HS-5 (cell line): ENCODE data around the gene TEX14.
"Not testable (repeated sequence)": the region's sequence is repeated elsewhere in the genome, so short reads cannot be mapped to it uniquely, and the experiment has no call there.

Source experiments
- DNase-seq: peaks from one replicate; pipeline ENCODE4 v3.0.0-alpha.2; 2012; ENCODE audit warnings: low read depth

Gene TEX14

DNA sequence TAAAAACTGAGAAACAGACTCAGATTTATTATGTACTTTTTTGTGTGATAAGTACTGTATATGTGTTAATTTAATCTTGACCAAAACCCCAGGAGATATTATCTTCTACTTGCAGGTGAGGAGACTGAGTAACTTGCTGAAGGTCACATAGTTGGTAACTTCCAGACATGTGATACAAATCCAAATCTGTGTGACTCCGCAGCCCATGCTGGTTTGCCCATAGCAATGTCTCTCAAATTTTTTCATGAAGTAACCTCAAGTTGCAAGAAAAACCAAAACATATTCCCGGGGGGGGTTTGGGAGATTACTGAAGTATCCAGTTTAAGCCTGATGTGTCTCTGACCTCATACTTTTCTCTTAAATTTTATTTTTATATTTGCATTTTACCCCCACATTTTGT, 3.3 kb downstream of the TEX14 start:
- DNase-seq, result no peak

DNA sequence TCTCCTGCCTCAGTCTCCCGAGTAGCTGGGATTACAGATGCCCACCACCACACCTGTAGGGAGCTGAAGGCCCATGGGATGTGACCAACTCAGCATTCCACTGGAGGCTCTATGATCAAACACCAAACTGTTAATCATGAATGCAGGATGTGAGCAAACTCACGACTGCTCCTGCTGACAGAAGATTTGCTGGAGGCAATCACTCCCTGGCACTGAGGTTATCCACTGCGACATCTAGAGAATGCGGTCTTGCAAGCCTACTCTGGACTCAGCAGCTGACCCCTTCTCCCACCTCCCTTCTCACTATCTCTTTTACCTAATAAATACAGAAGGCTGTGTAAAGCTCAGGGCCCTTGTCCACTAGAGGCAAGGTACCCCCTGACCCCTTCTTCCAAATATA, 4.9 kb downstream of the TEX14 start:
- no peak for DNase-seq

DNA sequence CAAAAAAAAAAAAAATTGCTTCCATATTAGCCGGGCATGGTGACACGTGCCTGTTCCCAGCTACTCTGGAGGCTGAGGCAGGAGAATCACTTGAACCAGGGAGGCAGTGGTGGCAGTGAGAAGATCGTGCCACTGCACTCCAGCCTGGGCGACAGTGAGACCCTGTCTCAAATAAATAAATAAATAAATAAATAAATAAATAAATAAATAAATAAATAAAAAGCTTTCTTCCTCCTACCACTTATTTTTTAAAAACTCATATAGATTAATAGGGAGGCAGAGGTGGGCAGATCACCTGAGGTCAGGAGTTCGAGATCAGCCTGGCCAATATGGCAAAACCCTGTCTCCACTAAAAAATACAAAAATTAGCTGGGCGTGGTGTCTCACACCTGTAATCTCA, 7.4 kb downstream of the TEX14 start:
- DNase-seq, result not testable (repeated sequence)

DNA sequence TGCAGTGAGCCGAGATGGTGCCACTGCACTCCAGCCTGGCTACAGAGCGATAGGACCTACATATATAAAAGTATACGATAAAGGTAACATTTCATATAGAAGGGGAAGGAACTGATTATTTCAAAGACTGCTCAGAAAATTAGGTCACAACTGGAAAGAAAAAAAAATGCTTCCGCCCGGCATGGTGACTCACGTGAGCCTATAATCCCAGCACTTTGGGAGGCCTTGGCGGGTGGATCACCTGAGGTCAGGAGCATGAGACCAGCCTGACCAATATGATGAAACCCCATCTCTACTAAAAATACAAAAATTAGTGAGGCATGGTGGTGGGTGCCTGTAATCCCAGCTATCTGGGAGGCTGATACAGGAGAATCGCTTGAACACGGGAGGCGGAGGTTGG, 7.8 kb downstream of the TEX14 start:
- no peak for DNase-seq

DNA sequence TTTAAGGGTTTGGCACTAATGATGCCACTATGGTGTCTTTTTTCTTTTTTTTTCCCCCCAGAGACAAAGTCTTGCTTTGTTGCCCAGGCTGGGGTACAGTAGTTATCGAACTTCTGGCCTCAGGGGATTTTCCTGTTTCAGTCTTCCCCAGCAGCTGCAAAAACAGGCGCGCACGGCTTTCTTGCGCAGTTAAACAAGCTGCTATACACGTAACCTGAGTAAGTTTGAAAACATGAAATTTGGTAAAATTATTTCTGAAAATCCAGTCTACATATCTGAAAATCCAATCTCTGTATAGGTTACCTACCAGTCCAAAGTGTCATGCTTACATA, 11.8 kb downstream of the TEX14 start:
- no peak for DNase-seq

DNA sequence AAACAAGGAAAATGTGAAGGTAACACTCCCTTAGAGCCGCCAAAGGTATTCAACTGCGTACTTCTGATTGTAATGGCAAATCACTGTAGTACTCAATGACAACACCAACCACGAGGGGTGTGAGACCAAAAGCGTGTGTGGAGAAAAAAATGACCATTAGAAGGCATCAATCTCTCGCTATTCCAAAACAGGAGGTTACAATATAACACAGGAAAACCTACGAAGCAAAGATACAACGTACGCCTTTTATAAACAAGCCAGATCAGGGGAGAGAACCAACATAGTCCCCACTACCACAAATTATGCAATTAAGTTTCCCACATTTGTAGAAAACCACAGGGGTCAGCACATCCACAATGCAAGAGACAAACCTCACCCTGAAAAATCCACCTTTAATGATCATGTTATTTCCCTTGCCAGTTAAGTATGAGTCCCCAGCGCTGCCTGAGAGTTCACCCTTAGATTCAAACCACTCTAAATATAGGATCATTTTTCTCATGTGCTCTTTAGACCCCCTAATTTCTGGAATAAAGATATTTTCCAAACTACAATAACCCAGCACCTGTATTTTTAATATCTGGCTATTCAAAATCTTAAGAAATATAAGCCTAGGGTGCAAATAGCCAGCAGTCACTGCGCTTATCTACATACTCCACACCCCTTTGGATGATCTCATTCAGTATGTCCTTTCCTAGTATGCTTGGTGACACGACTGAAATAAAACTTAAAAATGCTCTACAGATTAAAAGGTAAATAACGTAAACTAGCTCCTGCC, 12.4 kb downstream of the TEX14 start:
- no peak for DNase-seq

DNA sequence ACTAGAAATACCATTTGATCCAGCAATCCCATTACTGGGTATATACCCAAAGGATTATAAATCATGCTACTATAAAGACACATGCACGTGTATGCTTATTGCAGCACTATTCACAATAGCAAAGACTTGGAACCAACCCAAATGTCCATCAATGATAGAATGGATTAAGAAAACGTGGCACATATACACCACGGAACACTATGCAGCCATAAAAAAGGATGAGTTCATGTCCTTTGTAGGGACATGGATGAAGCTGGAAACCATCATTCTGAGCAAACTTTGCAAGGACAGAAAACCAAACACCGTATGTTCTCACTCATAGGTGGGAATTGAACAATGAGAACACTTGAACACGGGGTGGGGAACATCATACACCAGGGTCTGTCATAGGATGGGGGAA, 13.6 kb downstream of the TEX14 start:
- DNase-seq, result not testable (repeated sequence)

DNA sequence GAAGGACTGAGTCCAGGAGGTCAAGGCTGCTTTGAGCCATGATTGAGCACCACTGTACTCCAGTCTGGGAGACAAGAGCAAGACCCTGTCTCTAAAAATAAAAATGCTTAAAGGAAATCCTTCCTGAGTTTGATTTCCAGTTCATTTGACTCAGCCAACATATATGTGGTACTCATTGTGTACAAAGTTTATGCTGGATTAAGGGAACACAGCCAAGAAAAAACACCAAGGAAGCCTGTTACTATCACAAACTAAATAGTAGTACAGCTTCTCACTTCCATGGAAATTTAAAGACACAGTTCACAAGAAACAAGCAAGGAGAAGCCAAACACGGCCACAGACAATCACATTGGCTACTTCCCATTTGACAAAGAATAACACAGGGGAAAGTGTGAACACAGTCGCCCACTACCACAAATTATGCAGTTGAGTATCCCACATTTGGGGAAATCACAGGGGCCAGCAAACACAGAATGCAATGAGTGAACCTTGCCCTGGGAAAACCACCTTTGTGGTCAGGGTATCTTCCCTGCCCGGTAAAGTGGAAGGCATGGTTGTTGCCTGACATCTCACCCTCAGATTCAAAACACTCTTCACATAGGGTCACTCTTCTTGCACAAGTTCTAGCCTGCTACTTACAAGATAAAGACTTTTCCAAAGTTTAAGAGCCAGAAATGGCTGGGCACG, 14.5 kb downstream of the TEX14 start:
- DNase-seq, result no peak

DNA sequence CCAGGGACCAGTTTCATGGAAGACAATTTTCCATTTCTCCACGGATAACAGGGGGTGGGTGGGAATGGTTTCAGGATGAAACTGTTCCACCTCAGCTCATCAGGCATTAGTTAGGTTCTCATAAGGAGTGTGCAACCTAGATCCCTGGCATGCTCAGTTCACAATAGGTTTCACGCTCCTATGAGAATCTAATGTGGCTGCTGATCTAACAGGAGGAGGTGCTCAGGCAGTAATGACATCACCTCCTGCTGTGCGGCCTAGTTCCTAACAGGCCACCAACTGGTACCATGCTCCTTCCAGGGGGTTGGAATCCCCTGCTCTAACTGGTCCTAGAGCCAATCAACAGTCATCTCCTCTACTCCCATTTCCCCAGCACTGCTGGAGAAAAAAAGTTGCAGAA, 19.9 kb downstream of the TEX14 start:
- no peak for DNase-seq

DNA sequence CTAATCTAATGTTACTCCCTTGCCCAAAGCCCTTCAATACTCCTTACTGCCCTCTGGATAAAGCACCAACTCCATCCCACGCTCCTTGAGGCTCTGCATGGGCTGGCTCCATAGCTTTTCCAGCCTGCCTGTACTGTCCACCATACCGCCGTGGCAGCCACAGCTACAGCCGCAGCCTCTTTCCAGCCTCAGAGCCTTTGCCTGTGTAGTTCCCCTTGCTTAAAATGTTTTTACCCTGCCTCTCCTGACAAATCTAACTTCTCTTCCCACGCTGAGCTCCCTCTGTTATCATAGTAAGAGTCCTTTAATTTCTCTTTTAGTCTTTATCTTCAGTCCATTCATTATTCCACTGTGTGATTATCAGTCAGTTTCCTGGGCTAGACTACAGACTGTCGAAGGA, 22.0 kb downstream of the TEX14 start:
- no peak for DNase-seq

DNA sequence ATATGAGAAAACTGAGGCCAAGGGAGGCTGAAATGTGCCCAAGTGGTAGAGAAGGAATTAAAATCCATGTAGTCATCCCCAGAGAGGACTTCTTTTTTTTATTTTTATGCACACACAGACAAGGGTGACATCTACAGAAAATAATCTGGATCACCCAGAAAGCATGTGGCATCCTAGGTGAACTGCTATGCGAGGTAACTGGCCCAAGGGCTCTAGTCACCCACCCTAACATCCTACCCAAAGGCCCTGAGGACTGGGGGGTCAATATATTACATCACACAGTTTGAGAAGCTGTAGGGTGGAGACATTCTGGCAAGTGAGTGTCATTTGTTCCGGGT, 23.3 kb downstream of the TEX14 start:
- DNase-seq, result no peak

DNA sequence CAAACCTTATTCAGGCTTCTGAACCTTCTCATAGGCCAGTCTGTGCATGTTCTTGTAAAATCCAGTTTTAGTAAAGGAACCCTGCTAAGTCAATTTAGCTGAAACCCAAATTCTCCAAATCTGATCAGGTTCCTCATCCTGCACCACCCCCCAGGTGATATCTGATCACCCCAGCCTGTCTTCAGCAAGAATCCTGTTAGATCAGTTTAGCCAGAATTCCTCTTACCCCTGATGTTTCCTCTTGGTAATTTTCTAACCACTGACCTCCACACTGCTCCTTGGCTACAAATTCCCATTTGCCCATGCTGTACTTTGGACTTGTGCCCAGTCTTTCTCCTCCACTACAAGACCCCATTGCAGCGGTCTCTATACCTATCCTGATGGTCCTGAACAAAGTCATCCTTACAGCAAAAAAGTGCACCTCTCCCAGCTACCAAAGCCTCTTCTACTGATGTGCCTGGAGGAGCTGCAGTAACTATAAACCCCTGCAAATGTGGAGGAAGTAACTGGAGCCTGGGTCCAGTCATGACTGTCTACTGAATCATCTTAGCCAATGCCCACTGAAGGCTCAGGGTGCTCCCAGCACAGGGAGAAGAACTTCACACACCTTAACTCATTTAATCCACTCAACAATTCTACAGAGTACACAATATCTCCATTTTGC, 23.8 kb downstream of the TEX14 start:
- DNase-seq, result no peak

DNA sequence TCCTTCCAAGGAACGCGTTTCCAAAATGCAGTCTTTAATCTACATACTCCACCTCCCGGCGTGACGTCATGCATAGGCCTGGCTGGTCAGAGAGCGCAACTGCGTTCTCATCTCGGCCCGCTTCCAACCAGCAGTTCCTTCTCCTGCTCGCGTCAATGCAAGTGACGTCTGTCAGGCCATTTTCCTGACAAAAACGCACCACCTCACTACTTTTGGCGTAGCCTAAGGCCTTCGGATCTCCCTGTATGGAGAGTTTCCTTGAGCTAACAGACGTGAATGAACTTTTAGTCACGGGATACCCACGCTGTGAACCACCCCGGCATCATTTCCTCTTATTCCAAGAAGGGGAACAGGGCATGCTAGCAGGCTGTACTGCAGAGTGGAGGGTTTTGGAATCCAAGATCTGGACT, 25.0 kb downstream of the TEX14 start:
- no peak for DNase-seq

DNA sequence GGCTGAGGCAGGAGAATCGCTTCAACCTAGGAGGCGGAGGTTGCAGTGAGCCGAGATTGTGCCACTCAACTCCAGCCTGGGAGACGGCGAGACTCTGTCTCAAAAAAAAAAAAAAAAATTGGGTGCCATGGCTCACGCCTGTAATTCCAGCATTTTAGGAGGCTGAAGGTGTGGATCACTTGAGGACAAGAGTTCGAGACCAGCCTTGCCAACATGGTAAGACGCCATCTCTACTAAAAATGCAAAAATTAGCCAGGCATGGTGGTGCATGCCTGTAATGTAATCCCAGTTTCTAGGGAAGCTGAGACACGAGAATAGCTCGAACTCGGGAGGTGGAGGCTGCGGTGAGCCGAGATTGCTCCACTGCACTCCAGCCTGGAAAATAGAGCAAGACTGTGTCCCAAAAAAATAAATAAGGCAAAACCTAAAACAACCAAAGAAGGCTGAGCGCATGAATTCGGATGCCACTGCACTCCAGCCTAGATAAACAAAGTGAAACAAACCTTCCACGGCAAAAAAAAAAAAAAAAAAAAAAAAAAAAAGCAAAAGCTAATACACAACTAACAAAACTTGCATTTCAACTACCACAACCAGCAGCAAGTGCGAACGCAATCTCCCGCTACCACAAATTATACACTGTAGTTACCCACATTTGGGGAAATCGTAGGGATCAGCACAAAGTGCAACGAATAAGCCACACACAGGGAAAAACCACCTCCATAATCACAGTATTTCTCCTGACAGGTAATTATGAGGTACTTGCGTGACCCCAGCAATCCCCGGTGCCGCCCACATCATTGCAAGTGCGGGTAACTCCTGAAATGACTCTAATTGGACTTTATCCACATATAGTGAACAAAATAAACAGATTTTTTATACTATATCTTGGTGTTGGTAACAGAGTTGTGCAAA, 25.6 kb downstream of the TEX14 start:
- no peak for DNase-seq

DNA sequence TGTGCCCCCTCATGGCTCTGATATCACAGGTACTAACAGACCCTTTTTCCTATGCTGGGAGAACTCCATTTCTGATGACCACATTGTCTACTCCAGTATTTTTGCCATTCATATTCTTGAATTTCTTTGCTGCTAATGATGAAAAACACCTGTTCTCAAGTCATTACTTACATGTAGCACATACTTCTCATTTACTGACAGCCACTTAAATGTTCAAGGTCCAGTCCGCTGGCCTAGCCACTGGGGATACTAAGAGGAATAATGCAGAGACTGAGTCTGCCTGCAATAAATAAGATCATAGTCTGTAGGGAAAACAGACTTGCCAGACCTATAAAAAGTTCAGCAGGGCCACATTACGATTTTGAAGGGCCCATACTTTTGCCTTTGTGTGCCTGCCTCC, 27.5 kb downstream of the TEX14 start:
- DNase-seq, result no peak

DNA sequence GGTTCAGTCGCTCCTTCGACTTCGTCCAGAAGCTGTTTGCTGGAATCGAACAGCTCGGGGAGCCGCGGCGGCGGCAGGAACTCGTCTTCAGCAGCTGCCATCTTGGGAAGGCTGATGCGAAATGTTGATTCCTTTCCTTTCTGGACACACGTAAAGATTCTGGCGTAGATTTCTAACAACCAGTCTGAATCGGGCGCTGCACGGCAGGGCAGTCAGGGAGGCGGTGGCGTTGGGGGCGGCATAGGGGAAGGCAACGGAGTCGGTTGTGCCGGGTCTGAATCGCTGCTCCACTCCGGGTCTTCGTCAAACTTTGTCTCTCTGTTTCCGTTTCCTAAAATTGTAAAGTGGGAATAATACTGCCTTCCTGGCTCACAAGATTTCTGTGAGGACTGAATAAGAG, 30.3 kb downstream of the TEX14 start:
- DNase-seq, result no peak

DNA sequence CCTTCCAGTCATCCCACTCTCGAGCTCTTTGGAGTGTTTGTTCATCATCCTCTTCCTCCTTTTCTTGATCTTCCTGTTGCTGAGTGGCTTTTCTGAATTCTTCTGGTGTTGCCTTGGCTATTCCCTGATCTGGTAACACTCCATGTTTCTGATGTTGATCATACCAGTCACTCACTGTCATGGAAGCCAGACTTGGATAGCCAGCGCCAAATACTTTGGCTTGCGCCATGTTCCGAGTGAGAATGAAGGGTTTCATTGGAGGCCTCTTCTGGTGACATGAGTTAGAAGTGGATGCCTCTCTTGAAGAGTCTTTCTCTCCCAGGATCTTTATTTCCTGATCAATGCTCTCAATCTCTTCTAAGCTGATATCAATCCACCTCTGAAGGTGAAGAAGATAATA, 31.2 kb downstream of the TEX14 start:
- no peak for DNase-seq

DNA sequence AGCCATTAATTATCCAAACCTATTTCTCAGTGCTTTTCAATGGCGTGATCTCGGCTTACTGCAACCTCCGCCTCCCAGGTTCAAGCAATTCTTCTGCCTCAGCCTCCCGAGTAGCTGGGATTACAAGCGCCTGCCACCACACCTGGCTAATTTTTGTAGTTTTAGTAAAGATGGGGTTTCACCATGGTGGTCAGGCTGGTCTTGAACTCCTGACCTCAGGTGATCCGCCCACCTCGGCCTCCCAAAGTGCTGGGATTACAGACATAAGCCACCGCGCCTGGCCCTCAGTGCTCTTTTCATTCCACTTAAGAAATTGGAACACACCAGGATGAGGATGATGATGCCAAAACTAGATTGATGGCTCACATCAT, 32.1 kb downstream of the TEX14 start:
- not testable (repeated sequence) for DNase-seq

DNA sequence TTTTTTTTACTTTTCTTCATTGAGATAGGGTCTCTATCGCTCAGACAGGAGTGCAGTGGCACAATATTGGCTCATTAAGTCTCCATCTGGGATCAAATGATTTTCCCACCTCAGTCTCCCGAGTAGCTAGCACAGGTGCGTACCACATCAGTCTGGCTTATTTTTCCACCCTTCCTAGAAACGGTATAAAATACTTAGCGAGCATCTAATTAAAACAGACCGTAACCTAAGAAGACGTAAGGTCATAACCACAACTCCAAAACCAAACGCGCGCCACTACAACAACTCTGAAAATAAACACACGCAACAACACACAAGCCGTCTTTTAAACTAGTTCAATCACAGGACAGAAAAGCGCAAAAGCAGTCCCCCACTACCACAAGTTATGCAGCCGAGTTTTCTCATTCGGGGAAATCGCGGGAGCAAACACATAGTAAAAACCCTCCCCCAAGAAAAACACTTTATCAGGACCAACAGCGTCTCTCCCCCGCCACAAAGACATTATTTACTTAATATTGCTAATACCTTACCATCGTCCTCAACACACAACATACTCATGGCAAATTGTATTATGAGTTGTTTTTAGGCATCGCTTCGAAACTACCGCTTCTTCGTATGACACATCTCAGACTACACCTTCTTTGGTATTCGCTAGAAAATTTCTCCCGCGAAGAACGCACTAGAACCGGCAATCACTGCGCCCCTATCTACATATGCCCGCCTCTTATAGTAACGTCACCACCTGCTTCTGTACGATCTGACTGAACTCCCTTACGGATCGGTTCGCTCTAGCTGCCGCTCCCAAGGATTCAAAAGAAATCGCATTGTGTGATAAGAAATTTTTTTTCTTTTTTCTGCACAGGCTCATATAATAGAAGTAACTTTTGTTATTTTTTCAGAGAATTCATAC, 32.8 kb downstream of the TEX14 start:
- peak; percentile 61 for DNase-seq

DNA sequence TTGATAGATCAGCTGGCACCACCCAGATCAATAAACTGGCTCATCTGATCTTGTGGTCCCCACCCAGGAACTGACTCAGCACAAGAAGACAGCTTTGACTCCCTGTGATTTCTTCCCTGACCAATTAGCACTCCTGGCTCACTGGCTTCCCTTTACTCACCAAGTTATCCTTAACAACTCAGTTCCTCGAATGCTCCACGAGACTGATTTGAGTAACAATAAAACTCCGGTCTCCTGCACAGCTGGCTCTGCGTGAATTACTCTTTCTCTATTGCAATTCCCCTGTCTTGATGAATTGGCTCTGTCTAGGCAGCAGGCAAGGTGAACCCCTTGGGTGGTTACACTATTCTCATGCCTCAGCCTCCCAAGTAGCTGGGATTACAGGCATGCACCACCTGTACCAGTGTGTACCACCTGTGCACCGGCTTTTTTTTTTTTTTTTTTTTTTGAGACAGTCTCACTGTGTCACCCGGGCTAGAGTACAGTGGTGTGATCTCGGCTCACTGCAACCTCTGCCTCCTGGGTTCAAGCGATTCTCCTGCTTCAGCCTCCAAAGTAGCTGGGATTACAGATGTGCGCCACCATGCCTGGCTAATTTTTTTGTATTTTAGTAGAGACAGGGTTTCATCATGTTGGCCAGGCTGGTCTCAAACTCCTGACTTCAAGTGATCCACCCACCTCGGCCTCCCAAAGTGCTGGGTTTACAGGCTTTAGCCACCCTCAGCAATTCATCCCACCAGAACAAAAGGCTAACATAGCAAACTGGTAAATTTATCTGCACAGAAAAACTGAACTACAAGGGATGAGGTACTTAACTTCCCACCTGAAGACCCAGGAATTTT, 33.7 kb downstream of the TEX14 start:
- DNase-seq, result not testable (repeated sequence)

DNA sequence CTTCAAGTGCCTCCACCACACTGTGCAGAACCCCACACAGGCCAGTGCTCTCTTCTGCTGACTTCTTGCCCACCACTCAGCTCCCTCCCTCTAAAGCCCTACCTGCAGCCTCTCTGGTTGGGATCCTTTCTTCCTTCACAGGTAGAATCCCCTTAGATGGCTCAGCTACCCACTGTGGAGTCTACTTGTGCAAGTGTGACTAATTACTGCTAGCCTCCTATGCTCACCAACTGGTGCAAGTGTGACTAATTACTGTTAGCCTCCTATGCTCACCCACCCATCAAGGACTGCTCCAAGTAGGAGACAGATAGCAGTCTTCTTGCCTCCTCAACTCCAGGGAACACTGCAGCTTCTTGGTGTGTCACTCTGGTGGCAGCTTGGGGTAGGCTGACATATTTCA, 43.6 kb downstream of the TEX14 start:
- no peak for DNase-seq
